HFFc6 (cell line): Measurements from ENCODE around the gene TXNRD1. TPM values are rescaled to one million over a fixed set of nuclear protein-coding genes. Genes with fewer than 3 reads are reported as not detected.

Experiments
- DNase-seq: peaks from one replicate; pipeline ENCODE4 v3.0.0-alpha.2; 2018
- H3K27ac Mint-ChIP-seq: 2 replicates; pipeline ENCODE4 v1.8.0; 2020; ENCODE audit warnings: mild to moderate bottlenecking, mixed read lengths
- H3K27me3 Mint-ChIP-seq: 2 replicates; pipeline ENCODE4 v1.8.0; 2021; ENCODE audit warnings: mild to moderate bottlenecking, moderate library complexity, mixed read lengths; ENCODE audit not compliant: insufficient read depth
- H3K36me3 Mint-ChIP-seq: 2 replicates; pipeline ENCODE4 v1.8.0; 2021; ENCODE audit warnings: low read depth, mixed read lengths
- H3K4me1 Mint-ChIP-seq: 2 replicates; pipeline ENCODE4 v1.8.0; 2020; ENCODE audit warnings: low read depth, mixed read lengths
- H3K4me3 Mint-ChIP-seq: 2 replicates; pipeline ENCODE4 v1.8.0; 2020; ENCODE audit warnings: mild to moderate bottlenecking, moderate library complexity, mixed read lengths
- H3K9me3 Mint-ChIP-seq: 2 replicates; pipeline ENCODE4 v1.8.0; 2020; ENCODE audit warnings: mild to moderate bottlenecking, mixed read lengths
- total RNA-seq, 6 experiments: library from RNA; stranded (reverse); fragmentation: NEBNext Ultra II Directional; extraction: Animal tissue kit (Norgen Biotek cat#: 25700); gene quantifications; 2 replicates in 1 of 6; 3 replicates in 5 of 6; pipeline ENCODE4 v1.2.3, GENCODE V29; 2021
- TF ChIP-seq, protein P1 (sequence below): fragments of 200-600 bp; sonication (generic); IDR thresholded peaks from 2 replicates; pipeline ENCODE4 v1.5.0; 2021; ENCODE audit warnings: antibody characterized with exemption, mild to moderate bottlenecking

TXNRD1 gene
- total RNA-seq, 6 experiments from 2014 or later = 468 to 851 (median 784) TPM

DNA sequence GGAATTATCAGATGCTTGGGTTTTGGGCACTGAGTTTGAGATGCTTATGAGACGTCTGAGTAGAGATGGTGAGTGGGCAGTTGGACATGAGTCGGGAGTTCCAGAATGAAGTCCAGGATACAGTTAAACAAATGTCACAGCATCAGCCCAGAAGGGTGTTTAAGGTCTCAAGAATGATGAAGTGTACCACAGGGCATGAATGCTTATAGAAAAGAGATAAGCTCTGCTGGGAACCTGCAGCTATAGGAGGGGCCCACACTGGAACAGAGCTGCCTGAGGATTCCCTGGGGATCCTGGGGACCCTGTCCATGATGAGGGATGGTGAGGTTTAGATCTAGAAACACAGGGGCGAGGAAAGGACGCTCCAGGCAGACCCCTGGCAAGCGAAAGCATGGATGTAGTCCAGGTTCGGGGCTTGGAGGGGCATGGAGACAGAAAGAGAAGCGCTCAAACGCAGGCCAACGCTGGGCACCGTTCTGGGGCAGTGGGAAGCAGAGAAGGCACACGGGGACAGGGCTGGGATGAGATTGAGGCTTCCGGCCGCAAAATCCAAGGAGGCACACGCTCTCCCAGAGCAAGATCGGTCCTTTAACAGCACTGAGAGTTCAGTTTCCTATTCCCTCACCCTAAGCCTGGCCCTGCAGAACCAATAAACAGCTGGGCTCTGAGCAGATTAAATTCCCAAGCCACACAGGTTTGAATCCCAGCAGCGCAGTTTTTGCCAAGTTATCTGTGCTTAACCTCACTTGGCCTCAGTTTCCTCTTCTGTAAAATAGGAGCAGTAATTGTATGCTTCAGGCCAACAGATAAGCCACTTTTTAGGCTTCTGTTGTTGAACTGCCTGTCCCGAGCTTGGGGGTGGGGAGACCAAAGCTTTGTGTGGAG, 140.9 kb downstream of the TXNRD1 start:
- H3K9me3 Mint-ChIP-seq = peaks cover 47% of the 10 kb centered on the region
- H3K36me3 Mint-ChIP-seq = peaks cover 54% of the 10 kb centered on the region
- DNase-seq = no peak
- TF ChIP-seq, protein P1, sequence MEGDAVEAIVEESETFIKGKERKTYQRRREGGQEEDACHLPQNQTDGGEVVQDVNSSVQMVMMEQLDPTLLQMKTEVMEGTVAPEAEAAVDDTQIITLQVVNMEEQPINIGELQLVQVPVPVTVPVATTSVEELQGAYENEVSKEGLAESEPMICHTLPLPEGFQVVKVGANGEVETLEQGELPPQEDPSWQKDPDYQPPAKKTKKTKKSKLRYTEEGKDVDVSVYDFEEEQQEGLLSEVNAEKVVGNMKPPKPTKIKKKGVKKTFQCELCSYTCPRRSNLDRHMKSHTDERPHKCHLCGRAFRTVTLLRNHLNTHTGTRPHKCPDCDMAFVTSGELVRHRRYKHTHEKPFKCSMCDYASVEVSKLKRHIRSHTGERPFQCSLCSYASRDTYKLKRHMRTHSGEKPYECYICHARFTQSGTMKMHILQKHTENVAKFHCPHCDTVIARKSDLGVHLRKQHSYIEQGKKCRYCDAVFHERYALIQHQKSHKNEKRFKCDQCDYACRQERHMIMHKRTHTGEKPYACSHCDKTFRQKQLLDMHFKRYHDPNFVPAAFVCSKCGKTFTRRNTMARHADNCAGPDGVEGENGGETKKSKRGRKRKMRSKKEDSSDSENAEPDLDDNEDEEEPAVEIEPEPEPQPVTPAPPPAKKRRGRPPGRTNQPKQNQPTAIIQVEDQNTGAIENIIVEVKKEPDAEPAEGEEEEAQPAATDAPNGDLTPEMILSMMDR = no peak
- H3K27ac Mint-ChIP-seq = peak overlapping the region; percentile 67
- peaks cover 66% of the 10 kb centered on the region for H3K4me1 Mint-ChIP-seq
- H3K4me3 Mint-ChIP-seq = peak overlapping the region; percentile 2; the same call in 1 of the 2 replicates
- H3K27me3 Mint-ChIP-seq = peaks cover 66% of the 10 kb centered on the region

DNA sequence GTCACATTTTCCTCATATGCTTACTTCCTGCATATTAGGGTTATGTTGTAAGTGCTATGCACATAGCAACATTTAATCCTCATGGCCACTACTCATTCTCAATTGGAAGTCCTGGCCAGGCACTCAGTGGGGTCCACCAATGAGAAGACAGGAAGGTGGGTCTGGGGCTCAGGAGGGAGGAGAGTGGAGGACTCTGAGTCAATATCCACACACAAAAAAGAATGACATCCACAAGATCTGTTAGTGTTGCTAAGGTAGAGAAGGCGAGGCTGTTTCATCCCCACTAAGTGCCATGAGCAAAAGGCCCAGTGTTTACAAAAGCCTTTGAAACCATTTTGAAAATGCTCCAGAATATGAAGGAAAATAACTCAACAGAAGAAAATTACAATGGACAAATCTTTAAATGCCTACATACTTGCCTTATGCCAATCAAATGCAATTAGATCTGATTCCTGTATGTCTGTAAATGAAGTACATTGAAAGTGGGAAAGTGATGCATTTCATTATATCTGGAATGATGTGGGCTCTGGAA, 141.9 kb downstream of the TXNRD1 start:
- Mint-ChIP-seq H3K4me3 (no peak overlapping the region), H3K36me3 (peaks cover 48% of the 10 kb centered on the region), H3K27ac (peak overlapping the region; percentile 67), H3K27me3 (peaks cover 61% of the 10 kb centered on the region), H3K4me1 (peaks cover 63% of the 10 kb centered on the region), H3K9me3 (peaks cover 50% of the 10 kb centered on the region)
- TF ChIP-seq, protein P1 = no peak
- DNase-seq = peak; percentile 77

DNA sequence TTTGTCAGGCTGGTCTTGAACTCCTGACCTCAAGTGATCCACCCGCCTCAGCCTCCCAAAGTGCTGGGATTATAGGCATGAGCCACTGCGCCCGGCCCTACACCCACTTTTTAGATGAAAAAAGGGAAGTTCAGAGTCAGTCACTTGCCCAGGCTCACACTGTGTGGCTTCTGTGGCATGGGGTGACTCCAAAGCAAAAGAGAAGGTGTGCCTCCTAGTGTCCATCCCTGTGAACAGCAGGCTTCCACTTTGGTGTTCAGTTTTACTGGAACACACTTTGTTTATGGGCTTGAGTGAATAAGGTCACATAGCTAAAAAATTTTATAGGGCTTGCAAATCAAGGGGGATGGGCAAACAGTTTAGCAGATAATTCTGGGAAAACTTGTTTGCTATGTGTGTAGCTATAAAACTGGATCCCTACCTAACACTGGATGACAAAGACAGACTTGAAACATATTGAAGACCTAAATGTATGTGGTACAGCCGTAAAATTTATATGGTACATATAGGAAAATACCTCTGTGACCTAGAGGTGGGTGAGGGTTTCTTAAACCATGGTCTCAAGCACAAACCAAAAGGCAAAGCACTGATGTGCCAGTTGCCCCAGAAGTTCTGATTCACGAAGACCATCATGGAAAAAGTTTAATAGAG, 142.9 kb downstream of the TXNRD1 start:
- peak overlapping the region; percentile 19; the same call in 1 of the 2 replicates for H3K27ac Mint-ChIP-seq
- peaks cover 54% of the 10 kb centered on the region for H3K4me1 Mint-ChIP-seq
- peaks cover 61% of the 10 kb centered on the region for H3K27me3 Mint-ChIP-seq
- 0 out of 2 replicates have a peak overlapping the region, but pooled peaks have one; percentile 42 for H3K4me3 Mint-ChIP-seq
- DNase-seq = peak; percentile 54
- TF ChIP-seq, protein P1 = peak; percentile 87
- peaks cover 46% of the 10 kb centered on the region for H3K36me3 Mint-ChIP-seq
- H3K9me3 Mint-ChIP-seq = peaks cover 50% of the 10 kb centered on the region

DNA sequence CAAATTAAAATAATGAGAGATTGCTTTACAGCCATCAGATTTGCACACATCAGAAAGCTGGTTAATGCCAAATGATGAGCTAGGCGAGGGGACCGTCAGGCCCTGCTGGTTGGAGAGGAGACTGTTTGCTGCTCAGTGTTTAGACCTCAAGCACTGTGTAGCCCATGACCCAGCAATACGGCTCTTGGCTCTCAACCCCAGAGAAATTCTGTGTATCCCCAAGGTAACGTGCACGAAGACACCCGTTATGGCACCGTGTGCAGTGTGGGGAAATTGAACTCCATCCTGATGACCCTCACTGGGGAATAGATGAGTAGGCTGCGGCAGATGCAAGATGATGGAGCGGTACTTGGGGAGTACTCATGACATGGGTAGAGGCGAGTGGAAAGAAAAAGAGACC, 143.6 kb downstream of the TXNRD1 start:
- Mint-ChIP-seq H3K27me3 (peaks cover 54% of the 10 kb centered on the region), H3K27ac (peak overlapping the region; percentile 12), H3K4me3 (peak overlapping the region; percentile 42; the same call in 1 of the 2 replicates), H3K4me1 (peaks cover 46% of the 10 kb centered on the region), H3K36me3 (peaks cover 41% of the 10 kb centered on the region), H3K9me3 (peaks cover 50% of the 10 kb centered on the region)
- TF ChIP-seq, protein P1 = no peak
- no peak for DNase-seq

DNA sequence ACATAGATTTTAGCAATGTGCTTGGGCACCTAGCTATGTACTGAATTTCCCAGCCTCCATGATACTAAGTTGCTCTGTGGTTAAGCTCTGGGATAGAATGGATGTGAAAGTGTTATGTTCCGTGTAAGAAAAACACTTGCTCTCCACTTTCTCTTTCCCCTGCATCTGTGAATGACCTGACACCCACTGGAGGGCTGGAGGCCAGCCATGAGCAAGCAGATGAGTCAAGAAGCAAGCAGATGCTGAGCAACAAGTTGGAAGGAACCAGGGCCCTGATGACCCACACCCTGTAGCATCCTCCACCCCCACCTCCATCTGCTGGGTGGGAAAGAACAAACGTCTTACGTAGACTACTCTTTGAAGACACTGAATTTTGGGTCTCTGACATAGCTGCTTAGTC, 144.6 kb downstream of the TXNRD1 start:
- TF ChIP-seq, protein P1 = no peak
- Mint-ChIP-seq H3K9me3 (peaks cover 42% of the 10 kb centered on the region), H3K36me3 (peaks cover 33% of the 10 kb centered on the region), H3K4me1 (peaks cover 37% of the 10 kb centered on the region), H3K4me3 (peak overlapping the region; percentile 12; the same call in 1 of the 2 replicates), H3K27me3 (peaks cover 45% of the 10 kb centered on the region), H3K27ac (no peak overlapping the region)
- DNase-seq = peak; percentile 48
